Sciatic nerve (tissue), 2 donors: ENCODE results near the gene ASPDH. TPM values are rescaled to one million over a fixed set of nuclear protein-coding genes. Genes with fewer than 3 reads are reported as not detected.

Source experiments
- ATAC-seq: fragments of 200-7000 bp; cut with Tn5 transposase; one replicate; pipeline ENCODE4 v1.9.1; 2020; ENCODE audit warnings: mild to moderate bottlenecking, moderate library complexity
- DNase-seq: peaks from one replicate; pipeline ENCODE4 v3.0.0-alpha.2; 2020; ENCODE audit warnings: low spot score
- intact Hi-C: fragments of 100-400 bp; cut with DNase I; formaldehyde crosslinking; loops from one replicate; pipeline ENCODE4 v1.14.2; 2022
- total RNA-seq: library from RNA; stranded (reverse); fragmentation: NEBNext Ultra II Directional; extraction: Animal tissue kit (Norgen Biotek cat#: 25700); gene quantifications from one replicate; pipeline ENCODE4 v1.2.1, GENCODE V29; 2021
- donor health status: DM: no; HTN: no; CAD: no.
- donor health status: DM: no; HTN: no; CAD: no.

ASPDH gene
- total RNA-seq, 1 donor from 2014 or later, result not detected

DNA sequence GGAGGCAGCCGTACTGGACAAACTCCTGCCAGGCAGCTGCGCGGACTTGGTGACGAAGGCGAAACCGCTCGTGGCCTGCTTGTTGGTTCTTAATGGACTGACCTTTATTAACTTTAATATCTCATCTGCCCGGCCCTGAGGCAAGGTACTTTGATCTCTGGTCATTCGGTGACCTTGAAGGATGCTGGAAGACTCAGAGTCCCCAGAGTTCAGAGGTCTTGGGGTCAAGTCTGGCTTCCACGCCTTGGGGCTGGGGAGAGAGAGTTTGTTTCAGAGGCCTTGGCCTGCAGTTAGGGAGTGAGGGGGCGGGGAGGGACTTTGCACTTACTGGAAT is 47.0 kb downstream of the ASPDH start:
- no peak for DNase-seq
- ATAC-seq, result no peak
- intact Hi-C loops, result no loop called here

DNA sequence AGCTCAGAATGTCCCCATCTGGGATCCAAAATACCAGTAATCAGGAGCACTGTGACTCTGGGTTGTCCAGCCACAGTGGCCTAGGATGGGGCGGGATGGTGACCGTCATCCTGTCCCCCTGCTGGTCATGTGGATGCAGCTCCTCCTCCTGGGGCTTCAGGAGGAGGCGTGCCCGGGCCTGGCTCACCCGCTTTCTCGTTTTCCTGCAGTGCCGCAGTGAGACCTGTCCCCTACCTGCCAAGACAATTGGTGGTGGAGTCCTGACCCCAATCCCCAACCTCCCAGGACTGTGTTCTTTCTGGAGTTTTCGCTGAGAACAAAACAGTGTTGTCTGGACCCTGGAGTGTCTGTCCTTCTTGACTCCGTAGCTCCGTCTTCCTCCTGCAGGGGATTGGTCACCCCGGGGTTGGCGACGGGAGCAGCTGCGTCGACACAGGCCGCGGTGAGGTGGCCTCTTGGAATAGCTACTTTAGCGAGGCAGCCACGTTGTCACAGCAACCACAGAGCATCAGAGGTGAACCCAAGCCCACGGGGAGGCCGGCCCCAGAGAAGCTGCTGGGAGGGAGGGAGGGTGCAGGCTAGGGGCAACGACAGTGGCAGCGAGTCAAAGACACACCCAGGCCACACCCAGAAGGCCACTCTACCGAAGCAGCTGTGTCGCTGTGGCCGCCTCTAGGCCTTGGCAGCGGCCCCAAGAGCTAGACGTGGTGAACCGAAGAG is 47.6 kb downstream of the ASPDH start:
- intact Hi-C loops, result no loop called here
- ATAC-seq (no peak), DNase-seq (no peak)

DNA sequence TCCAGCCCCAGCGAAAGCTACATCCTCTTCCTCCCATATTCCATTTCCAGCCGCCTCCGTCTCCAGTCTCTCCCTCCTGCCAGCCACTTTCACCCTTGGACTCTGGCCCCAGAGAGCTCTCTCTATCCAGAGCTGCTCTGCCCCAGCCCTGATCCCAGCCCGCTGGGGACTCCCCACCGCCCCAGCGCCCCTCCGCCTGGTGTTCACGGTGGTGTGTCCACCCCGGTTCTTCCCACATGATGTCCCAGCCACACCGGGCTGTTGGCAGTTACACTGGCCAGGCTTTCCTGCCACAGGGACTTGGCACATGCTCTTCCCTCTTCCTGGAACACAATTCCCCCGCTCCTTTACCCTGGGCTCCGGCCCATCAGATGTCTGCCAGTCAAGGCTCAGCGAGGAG is 48.7 kb downstream of the ASPDH start:
- intact Hi-C loops, result loop anchor here (5.0 kb wide), 1 partner anchor 98 kb away; the partner anchor contains the start of gene NAPSA
- DNase-seq (no peak), ATAC-seq (no peak)

DNA sequence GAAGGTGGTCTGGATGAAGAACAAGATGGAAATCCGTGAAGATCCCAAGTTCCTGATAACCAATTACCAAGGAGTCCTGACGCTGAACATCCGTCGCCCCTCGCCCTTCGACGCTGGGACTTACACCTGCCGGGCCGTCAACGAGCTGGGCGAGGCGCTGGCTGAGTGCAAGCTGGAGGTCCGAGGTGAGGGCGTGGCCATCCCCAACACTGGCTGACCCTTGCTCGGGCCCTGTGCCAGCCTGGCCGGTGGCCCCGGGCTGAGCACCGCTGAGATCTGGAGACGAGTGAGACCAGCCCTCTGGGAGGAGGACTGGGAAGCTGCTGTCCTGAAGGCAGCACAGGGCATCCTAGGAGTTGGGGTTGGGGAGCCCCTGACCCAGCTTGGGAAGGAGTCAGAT is 49.4 kb downstream of the ASPDH start:
- DNase-seq, result no peak
- ATAC-seq, result no peak
- intact Hi-C loops, result loop anchor here (5.0 kb wide), 1 partner anchor 97 kb away; the partner anchor contains the start of gene NAPSA

DNA sequence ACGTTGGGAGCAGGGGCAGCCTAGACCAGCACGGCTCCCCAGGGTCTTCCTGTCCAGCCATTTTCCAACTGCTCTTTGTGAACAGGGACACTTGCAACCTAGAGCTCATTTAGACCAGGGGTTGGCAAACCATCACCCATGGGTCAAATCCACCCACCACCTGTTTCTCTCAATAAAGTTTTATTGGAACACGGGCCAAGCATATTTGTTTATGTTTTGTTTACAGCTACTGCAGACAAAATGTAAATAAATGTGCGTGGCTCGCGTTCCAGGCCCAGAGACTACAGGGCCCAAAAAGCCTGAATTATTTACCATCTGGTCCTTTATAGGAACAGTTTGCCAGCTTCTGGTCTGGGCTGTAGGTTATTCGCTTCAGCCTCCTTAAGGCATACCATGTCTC is 50.7 kb downstream of the ASPDH start:
- intact Hi-C loops, result loop anchor here (5.0 kb wide), 1 partner anchor 96 kb away; the partner anchor contains the start of gene NAPSA
- no peak for ATAC-seq
- no peak for DNase-seq

Other genes starting within 250 kb of the ASPDH start
- 2.7 TPM for gene KCNC3, start 184.5 kb downstream of the ASPDH start, total RNA-seq
- 3.4 TPM for gene NAPSA, start 148.3 kb downstream of the ASPDH start, total RNA-seq
- 73.7 TPM for gene NR1H2, start 137.5 kb downstream of the ASPDH start, total RNA-seq
- 21.3 TPM for gene POLD1, start 129.6 kb downstream of the ASPDH start, total RNA-seq
- gene SPIB, start 95.0 kb downstream of the ASPDH start, total RNA-seq, result 2.9 TPM
- not detected for gene MYBPC2, start 81.0 kb downstream of the ASPDH start, total RNA-seq
- gene EMC10, start 37.4 kb downstream of the ASPDH start, total RNA-seq, result 66.9 TPM
- gene GARIN5A, start 37.1 kb downstream of the ASPDH start, total RNA-seq, result 0.45 TPM
- 33.6 TPM for gene JOSD2, start 2.7 kb downstream of the ASPDH start, total RNA-seq
- 3.5 TPM for gene LRRC4B, start 54.5 kb upstream of the ASPDH start, total RNA-seq
- gene SYT3, start 126.0 kb upstream of the ASPDH start, total RNA-seq, result not detected
- gene C19orf81, start 135.5 kb upstream of the ASPDH start, total RNA-seq, result not detected
- 1.4 TPM for gene SHANK1, start 205.9 kb upstream of the ASPDH start, total RNA-seq
- 16.6 TPM for gene CLEC11A, start 209.5 kb upstream of the ASPDH start, total RNA-seq